ENCODE data around the gene SIPA1L2.

SIPA1L2 gene

GRCh38 chr1:232625319-232625868 is 4.5 kb downstream of the SIPA1L2 start:
- Histone ChIP-seq H3K27me3 (replicated peaks) (no peaks in the 10 kb centered on the region), H3K4me3 (ENCODE audit: low read depth, low read length) (no peak overlapping the region), H3K27ac (no peak overlapping the region), H3K36me3 (replicated peaks) (no peaks in the 10 kb centered on the region)
- in situ Hi-C loops (cut with HindIII; ENCODE audit: low pct_ligation_motif_present, low sequenced_read_pairs) = no loop called here
- no peak for TF ChIP-seq CTCF (IDR thresholded peaks at IDR 0.05; ENCODE audit: low read depth, low read length, missing control alignments)
- no peak for DNase-seq

GRCh38 chr1:232624546-232625281 is 5.2 kb downstream of the SIPA1L2 start:
- no peak for DNase-seq
- Histone ChIP-seq H3K27me3 (replicated peaks) (no peaks in the 10 kb centered on the region), H3K27ac (no peak overlapping the region), H3K36me3 (replicated peaks) (no peaks in the 10 kb centered on the region), H3K4me3 (ENCODE audit: low read depth, low read length) (no peak overlapping the region)
- TF ChIP-seq CTCF (IDR thresholded peaks at IDR 0.05; ENCODE audit: low read depth, low read length, missing control alignments) = no peak
- in situ Hi-C loops (cut with HindIII; ENCODE audit: low pct_ligation_motif_present, low sequenced_read_pairs) = no loop called here

- Histone ChIP-seq H3K36me3 (replicated peaks) (no peaks in the 10 kb centered on the region), H3K27ac (no peak overlapping the region), H3K4me3 (ENCODE audit: low read depth, low read length) (no peak overlapping the region), H3K27me3 (replicated peaks) (no peaks in the 10 kb centered on the region)
- DNase-seq = no peak
- TF ChIP-seq CTCF (IDR thresholded peaks at IDR 0.05; ENCODE audit: low read depth, low read length, missing control alignments) = no peak
- in situ Hi-C loops (cut with HindIII; ENCODE audit: low pct_ligation_motif_present, low sequenced_read_pairs) = no loop called here
Measured at GRCh38 chr1:232622981-232623380, 7.0 kb downstream of the SIPA1L2 start.

- no peaks in the 10 kb centered on the region for H3K27me3 ChIP-seq (replicated peaks)
- no peaks in the 10 kb centered on the region for H3K36me3 ChIP-seq (replicated peaks)
- no peak overlapping the region for H3K4me3 ChIP-seq (ENCODE audit: low read depth, low read length)
- in situ Hi-C loops (cut with HindIII; ENCODE audit: low pct_ligation_motif_present, low sequenced_read_pairs) = no loop called here
- no peak for TF ChIP-seq CTCF (IDR thresholded peaks at IDR 0.05; ENCODE audit: low read depth, low read length, missing control alignments)
- DNase-seq = no peak
- no peak overlapping the region for H3K27ac ChIP-seq
Measured at GRCh38 chr1:232622378-232622777, 7.6 kb downstream of the SIPA1L2 start.

- in situ Hi-C loops (cut with HindIII; ENCODE audit: low pct_ligation_motif_present, low sequenced_read_pairs) = no loop called here
- no peak overlapping the region for H3K4me3 ChIP-seq (ENCODE audit: low read depth, low read length)
Measured at GRCh38 chr1:232621050-232621449, 8.9 kb downstream of the SIPA1L2 start.

More at GRCh38 chr1:232621050-232621449, 8.9 kb downstream of the SIPA1L2 start:
- no peak for DNase-seq
- H3K27me3 ChIP-seq (replicated peaks) = no peaks in the 10 kb centered on the region
- TF ChIP-seq CTCF (IDR thresholded peaks at IDR 0.05; ENCODE audit: low read depth, low read length, missing control alignments) = no peak
- no peaks in the 10 kb centered on the region for H3K36me3 ChIP-seq (replicated peaks)
- H3K27ac ChIP-seq = no peak overlapping the region
